ENCODE measurements around the gene KLK15.

The KLK15 gene

DNA sequence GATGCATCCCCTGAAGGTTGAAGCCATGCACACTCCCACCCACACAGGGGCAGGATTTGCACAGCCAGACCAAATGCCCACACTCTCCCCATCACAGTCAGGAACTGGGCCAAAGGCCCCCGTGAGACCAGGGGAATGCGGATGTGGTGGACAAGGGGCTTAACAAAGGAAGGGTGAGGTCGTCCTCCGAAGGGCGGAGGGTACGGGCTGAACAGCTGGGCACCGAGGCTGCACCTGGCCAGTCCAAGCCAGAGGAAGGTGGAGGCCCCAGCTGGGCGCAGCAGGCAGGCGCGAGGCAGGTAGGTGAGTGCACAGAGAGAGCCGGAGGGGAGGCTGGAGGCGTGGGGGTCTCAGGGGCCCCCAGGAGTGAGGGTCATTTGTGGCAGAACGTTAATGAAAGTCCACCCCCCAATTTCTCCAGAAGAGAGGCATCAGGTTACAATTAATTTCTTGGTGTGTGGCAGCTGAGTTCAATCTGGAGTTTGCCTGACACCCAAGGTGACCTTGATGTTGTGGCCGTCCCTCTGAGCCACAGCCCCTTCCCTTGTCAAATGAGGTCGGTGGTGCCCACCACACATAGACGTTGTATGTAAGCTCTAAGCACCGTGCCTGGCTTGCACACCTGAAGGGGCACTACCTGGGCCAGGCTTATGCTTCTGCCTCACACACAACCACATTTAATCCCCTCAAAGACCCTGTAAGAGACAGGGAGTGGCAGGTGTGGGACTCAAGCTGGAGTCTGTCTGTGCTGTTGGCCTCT lies 2.9 kb downstream of the KLK15 start:
- H3K4me3 ChIP-seq (ENCODE audit: low read length): no peak overlapping the region
- TF ChIP-seq, protein P1, sequence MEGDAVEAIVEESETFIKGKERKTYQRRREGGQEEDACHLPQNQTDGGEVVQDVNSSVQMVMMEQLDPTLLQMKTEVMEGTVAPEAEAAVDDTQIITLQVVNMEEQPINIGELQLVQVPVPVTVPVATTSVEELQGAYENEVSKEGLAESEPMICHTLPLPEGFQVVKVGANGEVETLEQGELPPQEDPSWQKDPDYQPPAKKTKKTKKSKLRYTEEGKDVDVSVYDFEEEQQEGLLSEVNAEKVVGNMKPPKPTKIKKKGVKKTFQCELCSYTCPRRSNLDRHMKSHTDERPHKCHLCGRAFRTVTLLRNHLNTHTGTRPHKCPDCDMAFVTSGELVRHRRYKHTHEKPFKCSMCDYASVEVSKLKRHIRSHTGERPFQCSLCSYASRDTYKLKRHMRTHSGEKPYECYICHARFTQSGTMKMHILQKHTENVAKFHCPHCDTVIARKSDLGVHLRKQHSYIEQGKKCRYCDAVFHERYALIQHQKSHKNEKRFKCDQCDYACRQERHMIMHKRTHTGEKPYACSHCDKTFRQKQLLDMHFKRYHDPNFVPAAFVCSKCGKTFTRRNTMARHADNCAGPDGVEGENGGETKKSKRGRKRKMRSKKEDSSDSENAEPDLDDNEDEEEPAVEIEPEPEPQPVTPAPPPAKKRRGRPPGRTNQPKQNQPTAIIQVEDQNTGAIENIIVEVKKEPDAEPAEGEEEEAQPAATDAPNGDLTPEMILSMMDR (conservative IDR thresholded peaks at IDR 0.05; ENCODE audit: low read depth, low read length): no peak
- no peak for DNase-seq (ENCODE audit: low read depth)

DNA sequence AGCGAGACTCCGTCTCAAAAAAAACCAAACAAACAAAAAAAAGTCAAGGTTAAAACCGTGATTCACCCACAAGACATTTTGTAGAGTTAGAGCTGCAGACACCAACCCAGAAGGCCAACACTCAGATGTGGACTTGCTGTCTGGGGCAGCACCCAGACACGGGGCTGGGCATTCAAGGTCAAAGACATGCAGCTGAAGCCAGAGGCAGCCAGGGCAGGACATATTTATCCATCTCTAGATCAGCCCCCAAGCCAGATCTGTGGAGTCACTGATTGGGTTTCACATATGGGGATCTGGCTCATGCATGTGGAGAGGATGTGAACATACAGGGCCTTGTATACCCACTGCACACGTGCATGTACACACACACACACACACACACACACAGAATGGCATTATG lies 3.6 kb downstream of the KLK15 start:
- H3K4me3 ChIP-seq (ENCODE audit: low read length): no peak overlapping the region
- TF ChIP-seq, protein P1 (conservative IDR thresholded peaks at IDR 0.05; ENCODE audit: low read depth, low read length): no peak
- no peak for DNase-seq (ENCODE audit: low read depth)

DNA sequence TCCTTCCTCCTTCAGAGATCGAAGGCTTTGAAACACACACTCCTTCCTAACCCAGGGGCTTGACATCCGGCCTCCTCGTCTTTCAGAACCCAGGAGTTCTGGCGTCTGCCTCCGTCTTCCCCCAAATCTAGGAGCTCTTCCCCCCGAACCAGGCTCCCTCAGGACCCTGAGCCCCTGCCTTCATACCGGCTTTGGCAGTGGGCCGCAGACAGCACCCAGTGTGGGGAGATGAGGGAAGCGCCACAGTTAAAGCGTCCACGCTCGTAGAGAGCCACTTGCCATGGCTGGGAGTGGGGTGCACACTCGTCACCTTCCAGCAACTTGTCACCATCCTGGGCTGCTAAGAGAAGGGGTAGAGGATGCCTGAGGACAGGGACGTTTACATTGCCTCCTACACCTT lies 5.9 kb downstream of the KLK15 start:
- TF ChIP-seq, protein P1 (conservative IDR thresholded peaks at IDR 0.05; ENCODE audit: low read depth, low read length): no peak
- DNase-seq (ENCODE audit: low read depth): no peak
- H3K4me3 ChIP-seq (ENCODE audit: low read length): no peak overlapping the region

DNA sequence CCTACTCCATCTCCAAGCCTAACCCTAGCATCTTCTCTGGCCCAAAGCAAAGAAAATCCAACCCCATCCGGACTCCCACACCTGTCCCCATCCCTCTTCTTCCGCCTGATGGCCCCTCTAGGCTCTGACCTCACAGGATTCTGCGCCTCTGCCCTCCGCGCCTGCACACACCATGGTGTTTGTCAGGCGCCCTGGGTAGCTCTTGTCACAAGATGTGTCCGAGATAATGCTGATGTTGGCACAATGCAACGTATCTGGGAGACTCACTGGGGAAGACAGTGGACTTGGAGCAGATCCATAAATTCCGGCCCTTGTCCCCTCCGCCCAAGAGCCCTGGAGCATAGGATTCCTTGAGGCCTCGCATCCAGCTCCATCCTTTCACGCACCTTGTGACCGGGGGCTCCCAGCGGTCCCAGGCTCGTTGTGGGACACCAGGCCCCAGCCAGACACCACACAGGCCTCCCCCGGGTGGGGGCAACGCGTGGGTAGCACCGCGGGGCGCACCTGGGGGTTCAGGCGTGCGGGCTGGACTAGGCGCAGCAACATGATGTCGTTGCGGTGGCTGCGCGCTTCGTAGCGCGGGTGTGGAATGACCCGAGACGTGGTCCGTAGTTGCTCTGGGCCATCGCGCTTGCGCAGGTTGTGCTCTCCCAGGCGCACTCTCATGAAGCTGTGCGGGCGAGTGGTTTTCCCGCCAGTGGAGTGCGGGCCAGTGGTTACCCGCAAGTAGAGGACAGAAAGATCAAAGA lies 6.7 kb downstream of the KLK15 start:
- no peak for DNase-seq (ENCODE audit: low read depth)
- TF ChIP-seq, protein P1 (conservative IDR thresholded peaks at IDR 0.05; ENCODE audit: low read depth, low read length): no peak
- H3K4me3 ChIP-seq (ENCODE audit: low read length): no peak overlapping the region

DNA sequence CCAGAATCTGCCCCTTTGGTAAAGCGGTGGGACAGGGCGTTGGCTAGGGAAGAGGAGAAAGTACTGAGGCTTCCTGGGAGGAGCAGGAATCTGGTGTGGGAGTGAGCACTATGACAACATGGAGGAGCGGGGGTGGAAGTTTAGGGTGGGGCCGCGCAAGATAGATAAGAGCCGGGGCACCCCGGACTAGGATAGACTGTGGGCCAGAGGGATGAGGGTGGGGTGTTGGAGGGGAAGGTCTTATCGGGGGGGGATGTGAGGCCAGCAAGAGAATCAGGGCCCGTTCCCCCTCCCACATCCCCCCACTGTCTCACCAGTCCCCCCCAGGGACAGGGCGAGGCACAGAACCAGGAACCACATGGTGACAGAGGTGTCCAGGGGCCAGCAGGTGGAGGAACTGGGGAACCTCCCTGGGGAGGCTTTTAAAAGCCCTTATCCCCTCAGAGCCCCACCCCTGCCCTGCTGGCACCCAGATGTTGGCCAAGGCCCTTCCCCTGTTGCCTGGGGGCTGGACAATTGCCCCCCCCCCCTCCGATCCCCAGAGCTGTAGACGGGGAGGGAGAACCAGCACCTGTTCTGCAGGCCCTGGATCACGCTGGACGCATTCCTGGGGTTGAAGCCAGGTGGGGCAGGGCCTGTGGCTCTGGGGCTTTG lies 9.9 kb downstream of the KLK15 start, which contains the start of gene KLK1:
TSS of gene KLK1 (minus strand) at position 399 of the 654 bp plus-strand sequence. CDS start at position 360, 39 bp downstream.
- TF ChIP-seq, protein P1 (conservative IDR thresholded peaks at IDR 0.05; ENCODE audit: low read depth, low read length): no peak
- no peak for DNase-seq (ENCODE audit: low read depth)
- no peak within 1 kb of the TSS for H3K4me3 ChIP-seq (ENCODE audit: low read length)

GRCh38 chr19:50822661-50823208 lies 10.6 kb downstream of the KLK15 start:
- TF ChIP-seq, protein P1 (conservative IDR thresholded peaks at IDR 0.05; ENCODE audit: low read depth, low read length): no peak
- DNase-seq (ENCODE audit: low read depth): no peak

More at GRCh38 chr19:50822661-50823208, 10.6 kb downstream of the KLK15 start:
- H3K4me3 ChIP-seq (ENCODE audit: low read length): no peak overlapping the region
